ENCODE results near the gene AK1. TPM values are rescaled to one million over a fixed set of nuclear protein-coding genes. Genes with fewer than 3 reads are reported as not detected.
A peak's percentile ranks its signal among the peaks of the same experiment; 100 is the strongest.

Gene AK1
- total RNA-seq, 1 donor = 121 TPM

GRCh38 chr9:127862075-127863011, 15.1 kb downstream of the AK1 start:
- TF ChIP-seq CTCF (IDR thresholded peaks at IDR 0.05; ENCODE audit: insufficient read depth, low read length) = no peak
- H3K4me3 ChIP-seq (ENCODE audit: low read depth, low read length) = no peak overlapping the region
- no peak for DNase-seq (ENCODE audit: low read depth)

GRCh38 chr9:127860779-127861178, 16.7 kb downstream of the AK1 start:
- TF ChIP-seq CTCF (IDR thresholded peaks at IDR 0.05; ENCODE audit: insufficient read depth, low read length) = no peak
- no peak for DNase-seq (ENCODE audit: low read depth)

GRCh38 chr9:127860260-127860659, 17.2 kb downstream of the AK1 start:
- TF ChIP-seq CTCF (IDR thresholded peaks at IDR 0.05; ENCODE audit: insufficient read depth, low read length) = no peak
- H3K4me3 ChIP-seq (ENCODE audit: low read depth, low read length) = no peak overlapping the region
- peak; percentile 41 for DNase-seq (ENCODE audit: low read depth)

More at GRCh38 chr9:127860779-127861178, 16.7 kb downstream of the AK1 start:
- no peak overlapping the region for H3K4me3 ChIP-seq (ENCODE audit: low read depth, low read length)

- DNase-seq (ENCODE audit: low read depth) = peak; percentile 39
- TF ChIP-seq CTCF (IDR thresholded peaks at IDR 0.05; ENCODE audit: insufficient read depth, low read length) = no peak
- no peak overlapping the region for H3K4me3 ChIP-seq (ENCODE audit: low read depth, low read length)
Observed at GRCh38 chr9:127858041-127858512, 19.4 kb downstream of the AK1 start.

GRCh38 chr9:127857278-127857677, 20.2 kb downstream of the AK1 start:
- no peak for TF ChIP-seq CTCF (IDR thresholded peaks at IDR 0.05; ENCODE audit: insufficient read depth, low read length)
- H3K4me3 ChIP-seq (ENCODE audit: low read depth, low read length) = no peak overlapping the region
- no peak for DNase-seq (ENCODE audit: low read depth)

- no peak for TF ChIP-seq CTCF (IDR thresholded peaks at IDR 0.05; ENCODE audit: insufficient read depth, low read length)
- no peak overlapping the region for H3K4me3 ChIP-seq (ENCODE audit: low read depth, low read length)
- DNase-seq (ENCODE audit: low read depth) = no peak
Observed at GRCh38 chr9:127856729-127857116, 20.8 kb downstream of the AK1 start.
